Stimulated activated naive CD4-positive, alpha-beta T cell (primary cell): ENCODE results near the gene C3orf22.

ENCODE experiments used
- DNase-seq, 6 experiments: peaks; one replicate each; lab custom pipeline; 2025; lab: John Stamatoyannopoulos, UW

C3orf22 gene

GRCh38 chr3:126512916-126513650 is 45.6 kb downstream of the C3orf22 start:
- no peak for DNase-seq

GRCh38 chr3:126512026-126512425 is 46.7 kb downstream of the C3orf22 start:
- DNase-seq, result no peak

- no peak for DNase-seq
Measured at GRCh38 chr3:126511291-126511690, 47.4 kb downstream of the C3orf22 start.

- DNase-seq, result no peak
Measured at GRCh38 chr3:126510308-126510910, 48.3 kb downstream of the C3orf22 start.

- DNase-seq, result no peak
Measured at GRCh38 chr3:126509597-126510307, 49.0 kb downstream of the C3orf22 start.

GRCh38 chr3:126508564-126508964 is 50.2 kb downstream of the C3orf22 start:
- no peak for DNase-seq

- DNase-seq, result no peak
Measured at GRCh38 chr3:126507886-126508285, 50.8 kb downstream of the C3orf22 start.

- DNase-seq, result no peak
Measured at GRCh38 chr3:126503701-126504100, 55.0 kb downstream of the C3orf22 start.

GRCh38 chr3:126502656-126503055 is 56.1 kb downstream of the C3orf22 start:
- no peak for DNase-seq

GRCh38 chr3:126501736-126502135 is 57.0 kb downstream of the C3orf22 start:
- no peak for DNase-seq

- no peak for DNase-seq
Measured at GRCh38 chr3:126501054-126501453, 57.7 kb downstream of the C3orf22 start.

GRCh38 chr3:126500016-126500415 is 58.7 kb downstream of the C3orf22 start:
- no peak for DNase-seq
